GM18517 (cell line): ENCODE measurements around the gene CS.
A peak's percentile ranks its signal among the peaks of the same experiment; 100 is the strongest.
"Not testable (repeated sequence)": the region's sequence is repeated elsewhere in the genome, so short reads cannot be mapped to it uniquely, and the experiment has no call there.

Experiments used
- ATAC-seq: cut with Tn5 transposase; IDR thresholded peaks from one replicate; pipeline ENCODE4 v1.9.1; 2021; ENCODE audit warnings: mild to moderate bottlenecking, moderate library complexity; ENCODE audit not compliant: unreplicated experiment

The CS gene

GRCh38 chr12:56282579-56282978 is 17.6 kb downstream of the CS start:
- ATAC-seq = no peak

GRCh38 chr12:56282030-56282429 is 18.1 kb downstream of the CS start:
- no peak for ATAC-seq

GRCh38 chr12:56280849-56281248 is 19.3 kb downstream of the CS start:
- ATAC-seq = no peak

GRCh38 chr12:56278905-56279304 is 21.2 kb downstream of the CS start:
- ATAC-seq = no peak

GRCh38 chr12:56274299-56274698 is 25.8 kb downstream of the CS start:
- no peak for ATAC-seq

GRCh38 chr12:56272468-56272867 is 27.7 kb downstream of the CS start:
- ATAC-seq = not testable (repeated sequence)

- ATAC-seq = no peak
Measured at GRCh38 chr12:56271031-56271430, 29.1 kb downstream of the CS start.

- peak; percentile 34 for ATAC-seq
Measured at GRCh38 chr12:56267443-56268071, 32.6 kb downstream of the CS start.

- ATAC-seq = peak; percentile 81
Measured at GRCh38 chr12:56266693-56267442, 33.3 kb downstream of the CS start, which contains the start of gene COQ10A. COQ10A (plus strand) TSS chr12:56266942; CDS start chr12:56267119, 177 bp downstream.

- not testable (repeated sequence) for ATAC-seq
Measured at GRCh38 chr12:56266068-56266692, 34.0 kb downstream of the CS start.

GRCh38 chr12:56262955-56263354 is 37.2 kb downstream of the CS start:
- ATAC-seq = not testable (repeated sequence)

GRCh38 chr12:56261503-56262232 is 38.5 kb downstream of the CS start:
- ATAC-seq = no peak

GRCh38 chr12:56260921-56261320 is 39.2 kb downstream of the CS start:
- ATAC-seq = no peak

- no peak for ATAC-seq
Measured at GRCh38 chr12:56260380-56260779, 39.8 kb downstream of the CS start.

- no peak for ATAC-seq
Measured at GRCh38 chr12:56258820-56259183, 41.3 kb downstream of the CS start.

GRCh38 chr12:56258068-56258819 is 41.9 kb downstream of the CS start, which contains the start of gene ANKRD52:
ANKRD52 (minus strand) TSS chr12:56258384; CDS start chr12:56258269, 115 bp downstream.
- ATAC-seq = peak; percentile 87

GRCh38 chr12:56257491-56258067 is 42.6 kb downstream of the CS start:
- no peak for ATAC-seq

- no peak for ATAC-seq
Measured at GRCh38 chr12:56257071-56257470, 43.1 kb downstream of the CS start.

GRCh38 chr12:56256326-56256960 is 43.7 kb downstream of the CS start:
- ATAC-seq = no peak

- ATAC-seq = no peak
Measured at GRCh38 chr12:56255671-56256070, 44.5 kb downstream of the CS start.
